Lung (tissue), 12 donors: ENCODE measurements around the gene TC2N. TPM values are rescaled to one million over a fixed set of nuclear protein-coding genes. Genes with fewer than 3 reads are reported as not detected.
A peak's percentile ranks its signal among the peaks of the same experiment; 100 is the strongest.

Experiments
- ATAC-seq: fragments of 200-7000 bp; cut with Tn5 transposase; one replicate; pipeline ENCODE4 v1.9.1; 2020; ENCODE audit warnings: moderate number of reproducible peaks; ENCODE audit not compliant: insufficient read depth, low FRiP score
- DNase-seq, 3 donors: peaks; one replicate each; pipeline ENCODE4 v3.0.0-alpha.2; 2013 to 2017
- H3K27ac ChIP-seq, 2 donors: one replicate each; pipeline ENCODE4 v1.5.1; 2013; ENCODE audit warnings: mild to moderate bottlenecking in 2 of 2, moderate library complexity in 2 of 2, control low read depth in 1 of 2, inconsistent platforms in 1 of 2, low read depth in 1 of 2, low read length in 1 of 2
- H3K27me3 ChIP-seq, 3 donors: one replicate each; pipeline ENCODE4 v1.5.1; 2013; ENCODE audit warnings: low read length in 2 of 3; ENCODE audit not compliant: control insufficient read depth in 3 of 3, insufficient read depth in 3 of 3
- H3K36me3 ChIP-seq, 4 donors: one replicate each; pipeline ENCODE4 v1.5.1; 2013; ENCODE audit warnings: low read length in 4 of 4, mild to moderate bottlenecking in 1 of 4, moderate library complexity in 1 of 4; ENCODE audit not compliant: control insufficient read depth in 4 of 4, insufficient read depth in 4 of 4
- H3K4me1 ChIP-seq, 5 donors: one replicate each; pipeline ENCODE4 v1.5.1; 2013; ENCODE audit warnings: low read length in 5 of 5, mild to moderate bottlenecking in 2 of 5, moderate library complexity in 1 of 5; ENCODE audit not compliant: control insufficient read depth in 5 of 5, insufficient read depth in 5 of 5
- H3K4me3 ChIP-seq: one replicate; pipeline ENCODE4 v1.5.1; 2013; ENCODE audit warnings: mild to moderate bottlenecking, control low read depth, moderate library complexity
- H3K9ac ChIP-seq, 2 donors: one replicate each; pipeline ENCODE4 v1.5.1; 2013; ENCODE audit warnings: low read length in 2 of 2, control low read depth in 1 of 2; ENCODE audit not compliant: insufficient read depth in 1 of 2
- H3K9me3 ChIP-seq, 4 donors: one replicate each; pipeline ENCODE4 v1.5.1; 2013; ENCODE audit warnings: low read length in 3 of 4, mild to moderate bottlenecking in 1 of 4, moderate library complexity in 1 of 4; ENCODE audit not compliant: control insufficient read depth in 4 of 4, insufficient read depth in 3 of 4
- CTCF ChIP-seq: IDR thresholded peaks from 2 replicates; pipeline ENCODE4 v1.5.1; 2012; ENCODE audit warnings: mild to moderate bottlenecking; ENCODE audit errors: control extremely low read depth, extremely low read depth
- WGBS, 2 donors: extraction: QIAGEN DNeasy Blood & Tissue Kit; methylation state at CpG; one replicate each; pipeline ENCODE4 v1.1.7; 2013; 5-methylcytosine and 5-hydroxymethylcytosine counted together
- polyA plus RNA-seq, 2 donors: library from polyadenylated mRNA; stranded (reverse); fragments of 200-250 nt; gene quantifications; one replicate each; pipeline ENCODE4 v1.2.1, GENCODE V29; 2013
- total RNA-seq, 2 donors: library from RNA; depleted of rRNA in 1 of 2; stranded (reverse); fragments of >200 nt in 1 of 2; gene quantifications; one replicate each; pipeline ENCODE4 v1.2.1, GENCODE V29; 2014 to 2021
- donor health status: control.
- donor health status: control.
- donor health status: Bipolar disorder and iron deficiency.
- donor health status: healthy.
- donor health status: DM: yes; HTN: yes; CAD: no.

The TC2N gene
- total and polyA plus RNA-seq, 4 donors = 20.4 to 128 (median 43.9) TPM

GRCh38 chr14:91754185-91754584 is 113.2 kb downstream of the TC2N start:
- no peaks in the 10 kb centered on the region for H3K27me3 ChIP-seq
- no peak overlapping the region for H3K4me3 ChIP-seq
- no peak for TF ChIP-seq CTCF
- H3K27ac ChIP-seq = peak overlapping the region in 1 of 2 donors; percentile 45
- peaks cover 0 to 4% (median 0%) of the 10 kb centered on the region in 5 donors for H3K4me1 ChIP-seq
- no peak overlapping the region for H3K9ac ChIP-seq
- H3K9me3 ChIP-seq = no peaks in the 10 kb centered on the region
- DNase-seq = peak in 1 of 3 donors; percentile 7
- H3K36me3 ChIP-seq = no peaks in the 10 kb centered on the region
- WGBS, 2 donors = 77 to 85% methylated on average over 1 of the region's 1 CpG
- no peak for ATAC-seq

- peaks cover 0 to 4% (median 0%) of the 10 kb centered on the region in 5 donors for H3K4me1 ChIP-seq
- no peak overlapping the region for H3K9ac ChIP-seq
- H3K4me3 ChIP-seq = no peak overlapping the region
- no peaks in the 10 kb centered on the region for H3K36me3 ChIP-seq
- no peaks in the 10 kb centered on the region for H3K9me3 ChIP-seq
- H3K27ac ChIP-seq = no peak overlapping the region
- ATAC-seq (no peak), DNase-seq (peak in 1 of 3 donors; percentile 3)
- H3K27me3 ChIP-seq = no peaks in the 10 kb centered on the region
- WGBS, 2 donors = 76 to 82% methylated on average over 4 of the region's 4 CpGs
- no peak for TF ChIP-seq CTCF
Observed at GRCh38 chr14:91753501-91754128, 113.7 kb downstream of the TC2N start.

- Histone ChIP-seq H3K9me3 (no peaks in the 10 kb centered on the region), H3K36me3 (no peaks in the 10 kb centered on the region), H3K27me3 (no peaks in the 10 kb centered on the region), H3K4me3 (no peak overlapping the region), H3K9ac (no peak overlapping the region), H3K4me1 (peaks cover 0 to 4% (median 0%) of the 10 kb centered on the region in 5 donors), H3K27ac (no peak overlapping the region)
- no peak for TF ChIP-seq CTCF
- 59 to 72% methylated on average over 1 of the region's 1 CpG for WGBS, 2 donors
- peak in 1 of 3 donors; percentile 14 for DNase-seq
- ATAC-seq = no peak
Observed at GRCh38 chr14:91752961-91753360, 114.4 kb downstream of the TC2N start.

- no peaks in the 10 kb centered on the region for H3K9me3 ChIP-seq
- H3K4me3 ChIP-seq = no peak overlapping the region
- H3K4me1 ChIP-seq = peaks cover 0 to 4% (median 0%) of the 10 kb centered on the region in 5 donors
- DNase-seq (no peak), ATAC-seq (no peak)
- no peak overlapping the region for H3K9ac ChIP-seq
- 78 to 89% methylated on average over 2 of the region's 2 CpGs for WGBS, 2 donors
- no peaks in the 10 kb centered on the region for H3K27me3 ChIP-seq
- no peaks in the 10 kb centered on the region for H3K36me3 ChIP-seq
- no peak overlapping the region for H3K27ac ChIP-seq
- no peak for TF ChIP-seq CTCF
Observed at GRCh38 chr14:91751719-91752118, 115.6 kb downstream of the TC2N start.
